ENCODE data around the gene PREX1.
"Not testable (repeated sequence)": the region's sequence is repeated elsewhere in the genome, so short reads cannot be mapped to it uniquely, and the experiment has no call there.

The PREX1 gene

DNA sequence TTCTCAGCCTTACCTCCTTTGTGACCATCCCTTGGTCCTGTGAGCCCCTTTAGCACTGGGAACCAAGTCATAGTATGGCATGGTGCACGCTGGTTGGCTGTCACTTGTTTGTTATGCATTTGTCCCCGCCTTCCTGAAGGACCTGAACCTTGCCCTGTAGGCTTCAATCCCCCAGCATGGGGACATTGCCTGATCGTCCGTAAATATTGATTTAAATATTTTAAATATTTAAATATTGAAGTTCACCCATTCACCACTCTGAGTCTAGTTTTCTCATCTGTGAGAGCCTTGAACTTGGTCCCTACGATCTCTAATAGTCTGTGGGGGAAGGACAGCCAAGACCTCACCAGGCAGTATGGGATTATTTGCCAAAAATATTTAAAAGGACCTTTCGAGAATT, 23.8 kb upstream of the PREX1 start:
- no peak overlapping the region for H3K27ac Mint-ChIP-seq
- peaks cover 2% of the 10 kb centered on the region for H3K36me3 Mint-ChIP-seq
- no peaks in the 10 kb centered on the region for H3K9me3 Mint-ChIP-seq
- peaks cover 11% of the 10 kb centered on the region for H3K4me1 Mint-ChIP-seq
- H3K4me3 Mint-ChIP-seq: no peak overlapping the region
- H3K27me3 Mint-ChIP-seq: no peaks in the 10 kb centered on the region

DNA sequence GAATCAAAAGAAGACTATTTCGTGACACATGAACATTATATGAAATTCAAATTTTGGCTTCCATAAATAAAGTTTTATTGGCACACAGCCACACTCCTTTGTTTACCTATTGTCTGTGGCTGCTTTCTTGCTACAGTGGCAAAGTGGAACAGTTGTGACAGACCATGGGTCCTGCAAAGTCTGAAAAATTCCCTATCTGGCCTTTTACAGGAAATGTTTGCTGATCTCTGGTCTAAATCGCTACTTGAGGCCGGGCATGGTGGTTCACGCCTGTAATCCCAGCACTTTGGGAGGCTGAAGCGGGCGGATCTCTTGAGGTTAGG, 23.1 kb upstream of the PREX1 start:
- Mint-ChIP-seq H3K4me3 (no peak overlapping the region), H3K9me3 (no peaks in the 10 kb centered on the region), H3K27ac (no peak overlapping the region)

DNA sequence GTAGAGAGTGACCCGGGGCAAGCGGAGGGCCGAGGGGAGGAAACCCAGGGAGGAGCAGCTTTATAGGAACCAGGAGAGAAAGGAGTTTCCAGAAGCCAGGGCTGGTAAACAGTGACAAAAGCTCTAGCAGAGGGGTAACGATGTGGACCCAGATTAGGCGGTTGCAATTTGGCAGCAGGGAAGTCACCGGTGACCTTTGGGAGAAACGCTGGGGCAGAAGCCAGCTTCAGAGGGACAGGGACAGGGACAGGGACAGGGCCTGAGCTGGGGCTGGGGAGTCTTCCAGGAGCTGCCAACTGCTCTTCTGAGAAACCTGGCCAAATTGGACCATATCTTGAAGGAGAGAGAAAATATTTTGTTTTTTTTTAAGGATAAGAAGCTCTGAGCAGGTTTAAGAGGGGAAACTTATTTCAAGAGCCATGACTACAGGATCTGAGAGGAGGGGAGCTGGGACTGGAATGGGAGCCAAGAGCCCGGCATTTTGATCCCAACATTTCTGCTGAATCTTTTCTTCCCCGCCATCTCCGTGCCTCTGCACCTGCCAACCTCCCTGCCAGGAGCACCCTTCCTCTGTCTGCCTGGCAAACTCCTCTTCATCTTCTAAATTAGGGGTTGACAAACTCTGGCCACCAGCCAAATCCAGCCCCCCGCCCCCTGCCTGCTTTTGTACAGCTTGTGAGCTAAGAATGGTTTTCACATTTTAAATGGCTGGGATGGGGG, 22.6 kb upstream of the PREX1 start:
- Mint-ChIP-seq H3K9me3 (no peaks in the 10 kb centered on the region), H3K27me3 (no peaks in the 10 kb centered on the region), H3K4me1 (peaks cover 11% of the 10 kb centered on the region), H3K4me3 (no peak overlapping the region), H3K27ac (no peak overlapping the region), H3K36me3 (peaks cover 2% of the 10 kb centered on the region)

More for the DNA sequence above, 23.1 kb upstream of the PREX1 start:
- no peaks in the 10 kb centered on the region for H3K27me3 Mint-ChIP-seq
- H3K36me3 Mint-ChIP-seq: peaks cover 2% of the 10 kb centered on the region
- peaks cover 11% of the 10 kb centered on the region for H3K4me1 Mint-ChIP-seq

DNA sequence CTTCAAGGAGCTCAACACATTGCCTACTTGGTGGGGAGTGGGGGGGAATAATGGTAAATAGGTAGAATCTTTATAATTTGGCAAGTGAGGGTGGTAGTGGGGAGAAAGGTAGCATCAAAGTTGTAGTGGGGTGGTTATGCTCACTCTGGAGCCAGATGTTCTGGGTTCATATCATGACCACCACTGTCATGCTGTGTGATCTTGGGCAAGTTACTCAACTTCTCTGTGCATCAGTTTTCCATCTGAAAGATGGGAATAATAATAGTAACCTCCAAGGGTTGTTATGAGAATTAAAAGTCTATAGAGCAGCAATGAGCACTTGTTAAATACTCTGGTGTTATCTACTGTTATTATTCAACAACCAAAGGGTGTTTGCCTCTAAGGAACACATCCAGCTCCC, 22.0 kb upstream of the PREX1 start:
- no peak overlapping the region for H3K27ac Mint-ChIP-seq

DNA sequence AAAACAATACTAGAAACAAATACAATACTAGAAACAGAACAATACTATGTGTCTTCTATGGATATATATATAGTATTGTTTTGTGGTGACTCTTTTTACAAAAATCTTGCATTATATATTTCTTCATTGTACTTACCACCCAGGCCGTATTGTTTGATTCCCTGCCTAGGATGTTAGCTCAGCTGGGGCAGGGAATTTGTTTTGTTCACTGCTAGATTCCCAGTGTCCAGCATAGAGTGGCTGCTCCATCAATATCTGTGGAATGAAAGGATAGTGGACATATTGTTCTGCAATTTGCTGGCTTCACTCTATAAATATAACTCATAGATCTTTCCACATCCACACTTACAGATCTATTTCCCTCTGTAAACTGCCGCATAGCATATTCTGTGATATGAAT, 21.5 kb upstream of the PREX1 start:
- H3K9me3 Mint-ChIP-seq: no peaks in the 10 kb centered on the region
- no peak overlapping the region for H3K4me3 Mint-ChIP-seq
- H3K36me3 Mint-ChIP-seq: peaks cover 2% of the 10 kb centered on the region
- peaks cover 11% of the 10 kb centered on the region for H3K4me1 Mint-ChIP-seq
- no peaks in the 10 kb centered on the region for H3K27me3 Mint-ChIP-seq
- no peak overlapping the region for H3K27ac Mint-ChIP-seq

More for the DNA sequence above, 22.0 kb upstream of the PREX1 start:
- peaks cover 11% of the 10 kb centered on the region for H3K4me1 Mint-ChIP-seq
- no peak overlapping the region for H3K4me3 Mint-ChIP-seq
- H3K36me3 Mint-ChIP-seq: peaks cover 2% of the 10 kb centered on the region
- no peaks in the 10 kb centered on the region for H3K27me3 Mint-ChIP-seq
- no peaks in the 10 kb centered on the region for H3K9me3 Mint-ChIP-seq

DNA sequence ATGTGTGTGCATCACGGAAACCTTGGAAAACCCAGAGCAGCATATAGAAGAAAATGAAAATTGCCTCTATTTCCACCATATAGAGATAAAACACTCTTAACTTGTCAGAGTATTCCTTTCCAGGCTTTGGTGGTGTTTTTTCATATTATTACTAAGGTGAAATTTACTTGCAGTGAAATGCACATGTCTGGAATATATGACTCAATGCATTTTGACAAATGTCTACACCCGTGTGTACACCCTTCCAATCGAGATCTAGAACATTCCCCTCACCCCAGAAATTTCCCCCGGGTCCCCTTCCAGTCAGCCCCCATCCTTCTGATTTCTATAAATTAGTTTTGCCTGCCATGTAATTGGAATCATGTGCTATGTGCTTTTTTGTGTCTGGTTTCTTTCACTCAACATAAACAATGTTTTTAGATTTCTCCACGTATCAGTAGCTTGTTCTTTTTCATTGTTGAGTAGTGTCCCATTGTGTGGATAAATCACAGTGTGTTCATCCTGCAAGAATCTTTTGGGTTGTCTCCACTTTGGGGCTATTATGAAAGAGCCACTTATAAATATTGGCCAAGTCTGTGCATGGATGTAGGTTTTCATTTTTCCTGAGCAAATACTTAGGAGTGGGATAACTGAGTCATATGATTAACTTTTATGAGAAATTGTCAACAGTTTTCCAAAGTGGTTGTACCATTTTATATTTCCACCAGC, 19.9 kb upstream of the PREX1 start:
- peaks cover 1% of the 10 kb centered on the region for H3K36me3 Mint-ChIP-seq
- H3K27ac Mint-ChIP-seq: no peak overlapping the region
- no peaks in the 10 kb centered on the region for H3K9me3 Mint-ChIP-seq
- no peak overlapping the region for H3K4me3 Mint-ChIP-seq
- H3K4me1 Mint-ChIP-seq: peaks cover 11% of the 10 kb centered on the region
- no peaks in the 10 kb centered on the region for H3K27me3 Mint-ChIP-seq

DNA sequence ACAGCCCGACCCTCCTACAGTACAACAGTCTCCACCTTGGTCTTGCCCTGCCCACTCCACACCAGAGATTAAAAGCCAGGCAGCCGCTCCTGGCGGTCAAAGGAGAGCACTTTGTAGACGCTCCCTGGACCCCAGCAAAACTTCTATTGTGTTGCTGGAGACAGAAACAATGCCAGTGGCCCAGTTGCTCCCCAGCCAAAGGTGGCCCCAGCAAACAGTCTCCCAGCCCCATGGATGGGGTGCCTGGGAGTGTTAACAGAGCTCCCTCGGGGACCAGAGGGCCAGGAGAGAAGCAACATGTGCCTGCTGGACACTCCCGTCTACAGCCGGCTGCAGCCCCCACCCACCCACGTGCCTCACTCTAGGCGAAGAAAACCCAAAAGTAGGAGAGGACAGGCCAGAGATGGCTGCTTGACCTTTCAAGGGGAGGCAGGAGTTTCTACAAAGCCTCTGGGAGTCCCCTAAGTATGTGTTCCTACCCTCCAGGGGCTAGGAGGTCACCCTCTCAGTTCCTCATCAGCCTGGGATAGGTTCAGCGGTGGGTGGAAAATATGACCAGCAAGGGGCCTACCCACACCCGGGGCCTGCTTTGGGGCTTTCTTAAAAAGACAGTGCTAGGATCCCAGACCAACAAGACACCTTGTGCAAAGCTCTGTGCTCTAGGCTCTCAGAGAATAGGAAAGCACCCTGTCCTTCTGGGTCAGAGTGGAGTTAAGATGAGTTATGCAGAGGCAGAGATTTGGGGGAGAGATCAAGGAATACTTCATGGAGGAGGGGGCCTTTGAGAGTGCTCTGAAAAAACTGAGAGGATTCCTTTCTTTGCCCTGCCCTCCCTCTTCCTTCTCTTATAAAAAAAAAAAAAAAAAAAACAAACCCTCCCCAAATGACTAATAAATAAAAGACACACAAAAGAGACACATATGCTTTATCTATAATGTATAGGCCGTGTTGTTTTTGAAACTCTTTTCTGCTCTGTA, 19.0 kb upstream of the PREX1 start:
- peaks cover 11% of the 10 kb centered on the region for H3K4me1 Mint-ChIP-seq
- no peak overlapping the region for H3K27ac Mint-ChIP-seq
- no peaks in the 10 kb centered on the region for H3K36me3 Mint-ChIP-seq
- no peak overlapping the region for H3K4me3 Mint-ChIP-seq
- no peaks in the 10 kb centered on the region for H3K27me3 Mint-ChIP-seq
- H3K9me3 Mint-ChIP-seq: no peaks in the 10 kb centered on the region

DNA sequence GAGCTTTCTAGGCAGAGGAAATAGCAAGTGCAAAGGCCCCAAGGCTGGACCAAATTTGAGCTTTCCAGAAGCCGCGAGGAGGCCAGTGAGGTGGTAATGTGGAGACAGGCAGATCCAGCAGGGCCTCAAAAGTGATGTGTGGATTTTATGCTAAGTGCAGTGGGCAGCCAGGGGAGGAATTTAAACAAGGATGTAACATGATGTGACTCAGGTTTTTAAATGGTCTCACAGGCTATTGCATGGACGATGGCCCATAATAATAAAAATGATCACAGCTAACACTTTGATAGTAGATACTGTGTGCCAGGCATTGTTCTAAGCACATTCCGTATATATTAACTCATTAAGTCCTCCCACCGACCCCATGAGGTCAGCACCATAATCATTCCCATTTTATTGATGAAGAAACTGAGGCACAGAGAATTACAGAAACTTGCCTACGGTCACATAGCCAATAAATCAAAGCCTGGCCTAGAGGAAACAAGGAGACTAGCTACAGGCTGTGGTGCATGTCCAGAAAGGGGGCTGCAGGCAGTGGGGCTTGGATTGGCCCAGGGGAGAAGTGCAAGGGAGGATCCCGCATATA, 18.0 kb upstream of the PREX1 start:
- H3K9me3 Mint-ChIP-seq: no peaks in the 10 kb centered on the region
- peaks cover 11% of the 10 kb centered on the region for H3K4me1 Mint-ChIP-seq
- no peaks in the 10 kb centered on the region for H3K27me3 Mint-ChIP-seq
- H3K36me3 Mint-ChIP-seq: no peaks in the 10 kb centered on the region
- H3K27ac Mint-ChIP-seq: peak overlapping the region; percentile 39
- H3K4me3 Mint-ChIP-seq: no peak overlapping the region

DNA sequence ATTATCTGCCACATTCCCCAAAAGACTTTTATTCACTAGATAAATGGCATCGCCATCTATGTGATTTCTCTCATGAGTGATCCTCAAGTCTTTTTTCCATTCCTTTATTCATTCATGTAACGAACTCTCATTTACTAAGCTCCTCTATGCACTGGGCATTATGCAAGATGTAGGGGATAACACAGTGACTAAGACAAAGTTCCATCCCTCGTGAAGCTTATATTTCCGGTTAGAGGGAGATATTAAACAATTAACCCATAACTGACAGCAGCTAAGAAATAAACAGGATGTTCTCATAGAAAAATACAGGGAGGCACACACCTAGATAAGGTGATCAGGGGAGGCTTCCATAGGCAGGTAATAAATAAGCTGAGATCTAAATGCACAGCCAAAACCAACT, 17.2 kb upstream of the PREX1 start:
- no peaks in the 10 kb centered on the region for H3K36me3 Mint-ChIP-seq
- no peaks in the 10 kb centered on the region for H3K9me3 Mint-ChIP-seq
- H3K4me3 Mint-ChIP-seq: no peak overlapping the region
- no peak overlapping the region for H3K27ac Mint-ChIP-seq
- H3K4me1 Mint-ChIP-seq: peaks cover 11% of the 10 kb centered on the region
- H3K27me3 Mint-ChIP-seq: no peaks in the 10 kb centered on the region

DNA sequence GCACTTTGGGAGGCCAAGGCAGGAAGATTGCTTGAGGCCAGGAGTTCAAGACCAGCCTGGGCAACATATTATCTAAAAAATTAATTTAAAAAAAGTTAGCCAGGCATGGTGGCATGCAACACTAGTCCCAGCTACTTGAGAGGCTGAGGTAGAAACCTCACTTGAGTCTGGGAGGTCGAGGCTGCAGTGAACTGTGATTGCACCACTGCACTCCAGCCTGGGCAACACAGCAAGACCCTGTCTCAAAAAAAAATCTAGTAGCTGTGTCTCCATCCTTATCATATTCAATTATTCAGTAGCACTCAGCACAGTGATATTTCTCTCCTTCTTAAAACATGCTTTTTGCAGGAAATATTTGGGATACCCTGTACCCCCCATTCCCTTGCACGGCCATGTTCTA, 16.1 kb upstream of the PREX1 start:
- not testable (repeated sequence) for H3K4me3 Mint-ChIP-seq, H3K36me3 Mint-ChIP-seq, H3K27ac Mint-ChIP-seq, H3K9me3 Mint-ChIP-seq, H3K27me3 Mint-ChIP-seq
- peaks cover 11% of the 10 kb centered on the region for H3K4me1 Mint-ChIP-seq

DNA sequence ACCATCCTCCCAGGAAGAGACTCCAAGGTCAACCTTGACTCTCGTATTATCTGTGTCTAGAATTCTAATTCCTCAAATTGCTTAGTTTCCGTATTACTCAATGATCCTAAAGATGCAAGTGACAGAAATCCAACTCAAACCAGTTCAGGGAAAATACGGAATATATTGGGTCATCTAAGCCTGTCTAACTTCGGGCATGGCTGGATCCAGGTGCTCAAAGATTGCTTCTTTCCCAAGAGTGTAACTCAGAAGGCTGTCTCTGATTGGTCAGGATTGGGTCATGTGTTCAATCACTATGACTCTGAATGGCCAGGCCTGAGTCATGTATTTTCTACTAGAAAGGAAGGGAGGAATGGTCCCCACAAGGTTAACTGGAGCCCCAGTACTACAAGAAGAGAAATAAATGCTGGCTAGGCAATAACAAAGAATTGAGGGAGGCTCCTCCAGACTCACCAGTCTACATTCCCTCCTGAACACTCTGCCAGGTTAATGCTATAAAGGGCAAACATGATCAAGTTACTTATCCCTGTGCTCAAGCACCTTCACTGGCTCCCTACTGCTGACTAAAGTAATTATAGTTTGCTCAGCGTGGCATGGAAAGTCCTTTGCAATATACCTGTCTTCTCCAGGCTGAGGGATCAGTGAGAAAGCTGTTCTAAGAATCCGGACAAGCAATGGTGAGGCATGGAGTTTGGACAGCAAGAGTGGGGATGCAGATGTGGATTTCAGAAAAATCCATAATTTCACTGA, 15.4 kb upstream of the PREX1 start:
- Mint-ChIP-seq H3K27me3 (no peaks in the 10 kb centered on the region), H3K4me1 (peaks cover 11% of the 10 kb centered on the region), H3K36me3 (no peaks in the 10 kb centered on the region), H3K4me3 (no peak overlapping the region), H3K9me3 (no peaks in the 10 kb centered on the region), H3K27ac (no peak overlapping the region)

DNA sequence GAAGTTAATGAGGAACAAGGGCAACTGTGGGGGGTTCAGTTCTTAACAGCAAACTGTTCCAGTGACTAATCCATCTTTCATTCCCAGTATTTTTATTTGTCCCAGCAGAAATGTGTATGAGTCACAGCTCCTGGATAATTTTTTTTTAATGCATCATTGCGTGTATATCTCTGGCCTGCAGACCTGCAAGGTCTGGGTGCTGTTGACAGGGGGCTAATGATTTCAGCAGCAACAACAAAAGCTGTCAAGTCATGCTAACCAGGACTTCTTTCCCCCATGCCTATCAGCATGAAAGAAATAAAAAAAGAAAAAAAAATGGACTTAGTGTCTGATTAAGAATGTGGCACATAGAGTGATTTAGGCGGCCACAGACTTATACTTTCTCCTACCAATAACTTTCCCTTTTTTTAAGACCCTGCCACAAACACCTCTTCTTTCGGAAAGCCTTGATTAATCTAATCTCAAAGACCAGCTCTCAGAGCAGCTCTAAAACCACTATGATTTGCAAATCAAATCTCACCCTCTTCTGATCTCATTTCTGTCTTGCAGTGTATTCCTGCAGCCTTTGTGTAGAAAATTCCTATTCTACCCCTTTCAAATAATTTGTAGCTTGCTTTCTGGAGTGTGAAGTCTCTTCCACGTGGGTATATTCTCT, 14.2 kb upstream of the PREX1 start:
- no peaks in the 10 kb centered on the region for H3K9me3 Mint-ChIP-seq
- peaks cover 2% of the 10 kb centered on the region for H3K4me1 Mint-ChIP-seq
- no peaks in the 10 kb centered on the region for H3K27me3 Mint-ChIP-seq
- no peaks in the 10 kb centered on the region for H3K36me3 Mint-ChIP-seq
- no peak overlapping the region for H3K4me3 Mint-ChIP-seq
- no peak overlapping the region for H3K27ac Mint-ChIP-seq

DNA sequence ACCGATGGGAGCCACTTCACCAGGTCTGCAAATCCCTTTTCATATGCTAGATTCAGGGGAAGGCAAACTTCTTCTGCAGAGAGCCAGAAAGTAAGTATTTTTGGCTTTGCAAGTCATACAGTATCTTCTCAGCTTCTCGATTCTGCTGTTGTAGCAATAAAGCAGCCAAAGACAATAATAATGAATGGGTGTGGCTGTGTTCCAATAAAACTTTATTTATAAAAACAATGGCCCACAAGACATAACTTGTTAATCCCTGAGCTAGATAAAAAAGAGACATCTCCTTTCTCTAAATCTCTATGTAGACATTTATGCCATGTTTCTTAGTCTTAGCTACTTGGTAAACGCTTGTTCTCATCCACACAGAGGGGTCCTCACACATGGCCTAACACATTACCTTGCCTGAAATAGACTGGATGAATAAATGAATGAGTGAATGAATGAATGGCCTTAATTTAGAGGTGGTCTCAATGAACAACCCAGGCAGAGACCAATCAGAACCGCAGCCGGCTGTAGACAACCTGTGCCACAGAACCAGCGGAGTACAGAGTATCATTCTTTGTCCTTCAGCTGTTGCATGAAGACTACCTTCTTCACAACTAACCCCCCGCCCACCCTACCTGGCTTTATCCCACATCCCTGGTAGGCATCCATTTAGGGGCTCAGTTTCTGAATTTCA, 13.5 kb upstream of the PREX1 start:
- Mint-ChIP-seq H3K27me3 (no peaks in the 10 kb centered on the region), H3K27ac (no peak overlapping the region), H3K9me3 (no peaks in the 10 kb centered on the region), H3K36me3 (no peaks in the 10 kb centered on the region), H3K4me3 (no peak overlapping the region), H3K4me1 (no peaks in the 10 kb centered on the region)
